Measurements from ENCODE around the gene KLRC2. TPM values are rescaled to one million over a fixed set of nuclear protein-coding genes. Genes with fewer than 3 reads are reported as not detected.

The KLRC2 gene
- total RNA-seq, 1 experiment from 2014 or later = 7.5 TPM

- Histone ChIP-seq H3K4me2 (ENCODE audit: low read length) (no peak overlapping the region), H3K27me3 (ENCODE audit: insufficient read depth, low read length) (no peaks in the 10 kb centered on the region), H3K36me3 (ENCODE audit: control insufficient read depth in 1 of 2, insufficient read depth in 2 of 2, low read length in 2 of 2) (no peaks in the 10 kb centered on the region), H3K4me3 (replicated peaks in 1 of 2; ENCODE audit: low read depth in 1 of 2, low read length in 2 of 2) (no peak overlapping the region), H3K4me1 (ENCODE audit: control insufficient read depth in 1 of 2, insufficient read depth in 2 of 2, low read length in 2 of 2) (peaks cover 2 to 10% of the 10 kb centered on the region in 2 experiments; a peak in 1 of 4 replicates), H3K27ac (ENCODE audit: low read depth, low read length) (no peak overlapping the region), H3K9me3 (ENCODE audit: control insufficient read depth in 1 of 2, insufficient read depth in 1 of 2, low read depth in 1 of 2, low read length in 2 of 2) (0 out of 4 replicates have a peak, but pooled peaks cover 0 to 5% of the 10 kb centered on the region in 2 experiments), H3K9me2 (ENCODE audit: insufficient read depth) (no peaks in the 10 kb centered on the region), H3K79me2 (ENCODE audit: insufficient read depth, low read length) (no peaks in the 10 kb centered on the region), H2AFZ (ENCODE audit: low read depth, low read length, poor library complexity, severe bottlenecking) (no peak overlapping the region), H3K9ac (ENCODE audit: low read length) (no peak overlapping the region), H4K20me1 (ENCODE audit: insufficient read depth) (no peaks in the 10 kb centered on the region)
- CTCF ChIA-PET = no interaction called here
- no TSS peak for BruUV-seq (replicated peaks)
- no peak for TF ChIP-seq SP1 (IDR thresholded peaks at IDR 0.05; ENCODE audit: low read depth)
- no peak for TF ChIP-seq CEBPB (IDR thresholded peaks at IDR 0.05; ENCODE audit: low read depth)
- POLR2A ChIA-PET = no interaction called here
- intact Hi-C loops (cut with micrococcal nuclease) = no loop called here
- no peak for DNase-seq (ENCODE audit: low read depth, low spot score)
- ATAC-seq = no peak
- RAD21 ChIA-PET (ENCODE audit: low non-redundant PET in 1 of 2, low total read pairs in 2 of 2, uncharacterized antibody in 2 of 2, unreplicated experiment in 2 of 2) = no interaction called here
These were observed 53.7 kb downstream of the KLRC2 start for GRCh38 chr12:10381928-10382628.

Other genes starting within 250 kb of the KLRC2 start
- gene GABARAPL1, start 223.1 kb downstream of the KLRC2 start, total RNA-seq (2021; ENCODE audit: unreplicated experiment) = 35.5 TPM
- 0.27 TPM for gene KLRD1, start 128.1 kb downstream of the KLRC2 start, total RNA-seq (2021; ENCODE audit: unreplicated experiment)
- 2.3 TPM for gene KLRK1, start 46.0 kb downstream of the KLRC2 start, total RNA-seq (2021; ENCODE audit: unreplicated experiment)
- gene KLRC4, start 26.3 kb downstream of the KLRC2 start, total RNA-seq (2021; ENCODE audit: unreplicated experiment) = 2.1 TPM
- 1.8 TPM for gene KLRC3, start 15.4 kb downstream of the KLRC2 start, total RNA-seq (2021; ENCODE audit: unreplicated experiment)
- gene KLRC1, start 17.4 kb upstream of the KLRC2 start, total RNA-seq (2021; ENCODE audit: unreplicated experiment) = not detected
- 1.0 TPM for gene EIF2S3B, start 69.9 kb upstream of the KLRC2 start, total RNA-seq (2021; ENCODE audit: unreplicated experiment)
- gene MAGOHB, start 177.6 kb upstream of the KLRC2 start, total RNA-seq (2021; ENCODE audit: unreplicated experiment) = 55.8 TPM
- 4.4 TPM for gene STYK1, start 238.0 kb upstream of the KLRC2 start, total RNA-seq (2021; ENCODE audit: unreplicated experiment)